Kasumi-1 (cell line): Measurements from ENCODE around the gene ACOT2.
A peak's percentile ranks its signal among the peaks of the same experiment; 100 is the strongest.
"Not testable (repeated sequence)": the region's sequence is repeated elsewhere in the genome, so short reads cannot be mapped to it uniquely, and the experiment has no call there.

Experiments used
- DNase-seq, 2 experiments: peaks; one replicate each; lab custom pipeline; 2025; lab: John Stamatoyannopoulos, UW

The ACOT2 gene

GRCh38 chr14:73569185-73569958, at the start of gene ACOT2:
TSS of gene ACOT2 (plus strand) at chr14:73569213. CDS start at chr14:73569241, 28 bp downstream.
- DNase-seq = peak; percentile 77 to 81

GRCh38 chr14:73521229-73521628, 47.8 kb upstream of the ACOT2 start:
- DNase-seq = no peak

GRCh38 chr14:73524493-73524892, 44.5 kb upstream of the ACOT2 start:
- DNase-seq = no peak

- DNase-seq = no peak
These were observed 42.7 kb upstream of the ACOT2 start for GRCh38 chr14:73526036-73526984.

GRCh38 chr14:73529356-73529755, 39.7 kb upstream of the ACOT2 start:
- not testable (repeated sequence) for DNase-seq

GRCh38 chr14:73531971-73532370, 37.0 kb upstream of the ACOT2 start:
- DNase-seq = not testable (repeated sequence)

GRCh38 chr14:73537244-73538045, 31.6 kb upstream of the ACOT2 start:
- not testable (repeated sequence) for DNase-seq

- not testable (repeated sequence) for DNase-seq
These were observed 30.0 kb upstream of the ACOT2 start for GRCh38 chr14:73539017-73539416.

GRCh38 chr14:73542961-73543360, 26.1 kb upstream of the ACOT2 start:
- not testable (repeated sequence) for DNase-seq

- DNase-seq = not testable (repeated sequence)
These were observed 23.7 kb upstream of the ACOT2 start for GRCh38 chr14:73545353-73545752.

- not testable (repeated sequence) for DNase-seq
These were observed 19.9 kb upstream of the ACOT2 start for GRCh38 chr14:73549097-73549496.

GRCh38 chr14:73549889-73550524, 19.0 kb upstream of the ACOT2 start:
- DNase-seq = not testable (repeated sequence)

GRCh38 chr14:73553845-73554244, 15.2 kb upstream of the ACOT2 start:
- no peak for DNase-seq

- DNase-seq = not testable (repeated sequence)
These were observed 11.8 kb upstream of the ACOT2 start for GRCh38 chr14:73557201-73557600.

- not testable (repeated sequence) for DNase-seq
These were observed 10.8 kb upstream of the ACOT2 start for GRCh38 chr14:73558238-73558637.

GRCh38 chr14:73562256-73562655, 6.8 kb upstream of the ACOT2 start:
- DNase-seq = not testable (repeated sequence)

GRCh38 chr14:73562696-73563095, 6.3 kb upstream of the ACOT2 start:
- DNase-seq = not testable (repeated sequence)

- not testable (repeated sequence) for DNase-seq
These were observed 2.6 kb upstream of the ACOT2 start for GRCh38 chr14:73566431-73566830.

- not testable (repeated sequence) for DNase-seq
These were observed 2.1 kb upstream of the ACOT2 start for GRCh38 chr14:73566935-73567334.

- DNase-seq = no peak
These were observed 1.7 kb upstream of the ACOT2 start for GRCh38 chr14:73567358-73567757.
